Esophagus muscularis mucosa (tissue), 4 donors: ENCODE data around the gene PGAP1. TPM values are rescaled to one million over a fixed set of nuclear protein-coding genes. Genes with fewer than 3 reads are reported as not detected.

ENCODE experiments used
- DNase-seq: peaks from one replicate; pipeline ENCODE4 v3.0.0-alpha.2; 2017; ENCODE audit errors: extremely low spot score
- H3K27ac ChIP-seq, 4 donors: fragments of 200-600 bp; sonication (generic); replicated peaks in 1 of 4; 1 replicate in 3 of 4; 2 replicates in 1 of 4; pipeline ENCODE4 v1.5.1; 2016 to 2019; ENCODE audit warnings: mild to moderate bottlenecking in 1 of 4
- H3K27me3 ChIP-seq, 4 donors: fragments of 200-600 bp; sonication (generic); one replicate each; pipeline versions ENCODE4 v1.5.1 to v1.6.0; 2016 to 2019
- H3K36me3 ChIP-seq, 4 donors: fragments of 200-600 bp; sonication (generic); one replicate each; pipeline ENCODE4 v1.5.1; 2016 to 2019
- H3K4me1 ChIP-seq, 4 donors: fragments of 200-600 bp; sonication (generic); one replicate each; pipeline ENCODE4 v1.5.1; 2016 to 2019
- H3K4me3 ChIP-seq, 4 donors: fragments of 200-600 bp; sonication (generic); 1 replicate in 2 of 4; 2 replicates in 2 of 4; pipeline ENCODE4 v1.5.1; 2016 to 2019; ENCODE audit warnings: mild to moderate bottlenecking in 4 of 4, moderate library complexity in 1 of 4
- H3K9me3 ChIP-seq, 4 donors: fragments of 200-600 bp; sonication (generic); 1 replicate in 3 of 4; 2 replicates in 1 of 4; pipeline ENCODE4 v1.5.1; 2016 to 2019
- EP300 ChIP-seq: sonication (generic); formaldehyde crosslinking; IDR thresholded peaks from one replicate; pipeline ENCODE4 v1.6.1; 2017; ENCODE audit warnings: antibody characterized with exemption
- POLR2A ChIP-seq: fragments of 450-650 bp; IDR thresholded peaks from one replicate; pipeline ENCODE4 v1.6.1; 2017; ENCODE audit warnings: antibody characterized with exemption, moderate library complexity, mild to moderate bottlenecking, low read depth
- POLR2AphosphoS5 ChIP-seq, 2 donors: sonication (generic); formaldehyde crosslinking; IDR thresholded peaks; one replicate each; pipeline ENCODE4 v1.6.1; 2017; ENCODE audit warnings: antibody characterized with exemption in 2 of 2
- WGBS: methylation state at CpG from one replicate; pipeline ENCODE4 v1.1.5; 2018; 5-methylcytosine and 5-hydroxymethylcytosine counted together
- intact Hi-C: fragments of 100-400 bp; cut with DNase I; formaldehyde crosslinking; loops from one replicate; pipeline ENCODE4 v1.15.1; 2023
- total RNA-seq, 4 donors: library from RNA; depleted of rRNA; stranded (reverse); fragments of >200 nt; gene quantifications; one replicate each; pipeline versions ENCODE4 v1.1.0 to v1.2.1, GENCODE V29; 2016
- TF ChIP-seq, protein P1 (sequence below), 3 experiments: fragments of 200-600 bp in 2 of 3; fragments of 450-650 bp in 1 of 3; sonication (generic) in 2 of 3; IDR thresholded peaks; one replicate each; pipeline ENCODE4 v1.5.1; 2017 to 2019; ENCODE audit warnings: antibody characterized with exemption in 3 of 3, mild to moderate bottlenecking in 2 of 3, moderate library complexity in 1 of 3

PGAP1 gene
- total RNA-seq, 4 donors from 2014 or later: 3.7 to 7.5 (median 5.6) TPM

DNA sequence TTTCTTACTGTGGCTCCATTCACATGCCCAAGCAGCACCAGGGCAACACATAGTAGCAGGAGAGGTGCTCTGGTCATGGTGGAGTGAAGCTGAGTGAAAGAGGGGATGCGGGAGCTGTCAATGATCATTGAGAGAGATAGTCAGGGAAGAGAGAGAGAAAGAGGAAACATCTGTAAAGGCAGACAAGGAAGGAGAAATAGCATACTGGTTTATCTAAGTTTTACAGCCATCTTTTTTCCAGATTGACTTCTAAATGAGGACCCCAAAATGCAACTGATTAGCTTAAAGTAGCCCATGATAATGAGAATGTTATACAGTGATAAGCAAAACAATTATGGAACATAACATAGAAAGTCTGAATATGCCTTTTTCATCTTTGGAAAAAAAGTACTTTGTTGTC is 117.2 kb downstream of the PGAP1 start, which contains the start of gene C2orf66:
TSS of gene C2orf66 (minus strand) at position 96 of the 400 bp plus-strand sequence. CDS start at position 77, 19 bp downstream.
- intact Hi-C loops: no loop called here
- 80% methylated on average over 1 of the region's 1 CpG for WGBS

DNA sequence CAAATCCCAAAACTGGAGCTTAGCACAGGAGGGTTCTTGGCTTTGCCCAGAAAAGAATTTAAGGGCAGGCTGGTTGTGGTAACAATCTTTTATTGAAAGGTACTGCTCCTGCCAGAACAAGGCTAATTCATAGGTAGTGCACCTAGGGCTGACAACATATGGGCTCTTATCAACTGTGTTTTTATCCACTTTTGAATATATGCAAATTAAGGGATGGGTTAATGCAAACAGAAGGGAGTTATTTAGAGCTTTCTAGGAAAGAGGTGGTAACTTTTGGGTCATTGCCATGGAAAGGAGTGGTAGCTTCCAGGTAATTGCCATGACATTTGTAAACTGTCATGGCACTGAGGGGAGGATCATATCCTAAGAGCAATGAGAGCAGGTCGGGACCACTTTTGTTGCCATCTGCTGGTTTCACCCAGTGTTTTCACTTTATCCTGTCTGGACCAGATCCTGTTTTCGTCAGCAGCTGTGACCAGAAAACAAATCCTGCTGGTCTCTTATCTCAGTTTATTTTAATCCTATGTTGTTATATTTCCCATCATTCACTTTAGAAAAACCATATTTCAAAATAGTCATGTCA is 118.3 kb downstream of the PGAP1 start:
- Histone ChIP-seq H3K27ac (no peak overlapping the region), H3K9me3 (no peaks in the 10 kb centered on the region), H3K27me3 (peaks cover 0 to 8% (median 0%) of the 10 kb centered on the region in 4 donors), H3K36me3 (no peaks in the 10 kb centered on the region), H3K4me1 (no peaks in the 10 kb centered on the region), H3K4me3 (no peak overlapping the region)
- WGBS: 52% methylated on average over 2 of the region's 2 CpGs
- no peak for TF ChIP-seq POLR2AphosphoS5 (IDR thresholded peaks at IDR 0.05)
- TF ChIP-seq EP300: no peak
- TF ChIP-seq POLR2A: no peak
- TF ChIP-seq, protein P1, sequence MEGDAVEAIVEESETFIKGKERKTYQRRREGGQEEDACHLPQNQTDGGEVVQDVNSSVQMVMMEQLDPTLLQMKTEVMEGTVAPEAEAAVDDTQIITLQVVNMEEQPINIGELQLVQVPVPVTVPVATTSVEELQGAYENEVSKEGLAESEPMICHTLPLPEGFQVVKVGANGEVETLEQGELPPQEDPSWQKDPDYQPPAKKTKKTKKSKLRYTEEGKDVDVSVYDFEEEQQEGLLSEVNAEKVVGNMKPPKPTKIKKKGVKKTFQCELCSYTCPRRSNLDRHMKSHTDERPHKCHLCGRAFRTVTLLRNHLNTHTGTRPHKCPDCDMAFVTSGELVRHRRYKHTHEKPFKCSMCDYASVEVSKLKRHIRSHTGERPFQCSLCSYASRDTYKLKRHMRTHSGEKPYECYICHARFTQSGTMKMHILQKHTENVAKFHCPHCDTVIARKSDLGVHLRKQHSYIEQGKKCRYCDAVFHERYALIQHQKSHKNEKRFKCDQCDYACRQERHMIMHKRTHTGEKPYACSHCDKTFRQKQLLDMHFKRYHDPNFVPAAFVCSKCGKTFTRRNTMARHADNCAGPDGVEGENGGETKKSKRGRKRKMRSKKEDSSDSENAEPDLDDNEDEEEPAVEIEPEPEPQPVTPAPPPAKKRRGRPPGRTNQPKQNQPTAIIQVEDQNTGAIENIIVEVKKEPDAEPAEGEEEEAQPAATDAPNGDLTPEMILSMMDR (IDR thresholded peaks at IDR 0.05): no peak
- intact Hi-C loops: no loop called here
- no peak for DNase-seq

More for the DNA sequence above, 117.2 kb downstream of the PGAP1 start, which contains the start of gene C2orf66:
- Histone ChIP-seq H3K36me3 (no peaks in the 10 kb centered on the region), H3K27ac (no peak within 1 kb of the TSS), H3K4me1 (no peaks in the 10 kb centered on the region), H3K4me3 (no peak within 1 kb of the TSS), H3K9me3 (no peaks in the 10 kb centered on the region), H3K27me3 (no peaks in the 10 kb centered on the region)
- no peak for DNase-seq
- TF ChIP-seq POLR2A (no peak), EP300 (no peak), POLR2AphosphoS5 (IDR thresholded peaks at IDR 0.05) (no peak)
- TF ChIP-seq, protein P1 (IDR thresholded peaks at IDR 0.05): no peak

DNA sequence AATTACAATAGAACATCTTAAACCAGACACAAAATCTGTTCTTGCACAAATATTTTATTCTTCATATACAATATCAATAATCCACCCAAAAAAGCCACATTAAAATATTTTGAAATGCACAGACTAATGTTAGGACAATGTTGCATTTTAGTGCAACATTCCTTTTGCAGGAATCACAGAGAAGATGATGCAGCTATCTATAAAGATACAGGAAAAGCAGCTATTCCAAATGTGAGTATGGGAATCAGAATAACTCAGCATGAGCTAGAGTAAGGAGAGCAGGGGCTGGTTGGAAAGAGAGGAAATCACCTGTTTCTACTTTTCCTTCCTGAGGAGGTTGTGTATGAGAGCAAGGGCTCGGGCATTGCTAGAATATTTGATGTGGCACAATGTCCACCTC is 122.1 kb downstream of the PGAP1 start:
- H3K4me3 ChIP-seq: no peak overlapping the region
- peaks cover 0 to 8% (median 6%) of the 10 kb centered on the region in 4 donors for H3K4me1 ChIP-seq
- 87% methylated on average over 1 of the region's 1 CpG for WGBS
- no peak for DNase-seq
- H3K27ac ChIP-seq: no peak overlapping the region
- H3K36me3 ChIP-seq: no peaks in the 10 kb centered on the region
- H3K9me3 ChIP-seq: no peaks in the 10 kb centered on the region
- TF ChIP-seq POLR2AphosphoS5 (IDR thresholded peaks at IDR 0.05) (no peak), EP300 (no peak), POLR2A (no peak)
- TF ChIP-seq, protein P1 (IDR thresholded peaks at IDR 0.05): no peak
- peaks cover 0 to 17% (median 0%) of the 10 kb centered on the region in 4 donors for H3K27me3 ChIP-seq
- intact Hi-C loops: no loop called here

DNA sequence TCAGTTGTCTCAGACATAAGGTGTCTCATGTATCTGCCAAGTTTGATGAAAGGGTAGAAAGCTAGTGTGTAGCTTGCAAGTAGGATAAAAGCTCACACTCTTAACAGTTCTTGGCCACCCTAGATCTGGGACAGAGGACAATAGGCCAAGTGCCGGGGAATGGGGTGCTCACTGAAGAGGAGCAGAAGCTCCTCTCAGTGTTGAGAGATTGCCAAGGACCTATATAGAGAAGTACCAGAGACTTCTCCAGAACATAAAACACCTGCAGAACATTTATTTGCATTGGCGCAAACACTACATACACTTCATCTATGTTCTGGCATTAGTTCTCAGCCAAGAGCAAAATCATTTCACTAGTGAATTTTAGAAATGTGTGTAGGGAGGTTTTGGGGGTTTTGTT is 124.1 kb downstream of the PGAP1 start:
- intact Hi-C loops: no loop called here
- Histone ChIP-seq H3K4me3 (no peak overlapping the region), H3K27me3 (peaks cover 0 to 17% (median 0%) of the 10 kb centered on the region in 4 donors), H3K9me3 (no peaks in the 10 kb centered on the region), H3K4me1 (peaks cover 14 to 24% (median 20%) of the 10 kb centered on the region in 4 donors), H3K36me3 (peaks cover 0 to 4% (median 0%) of the 10 kb centered on the region in 4 donors), H3K27ac (no peak overlapping the region)
- TF ChIP-seq, protein P1 (IDR thresholded peaks at IDR 0.05): no peak
- TF ChIP-seq POLR2A: no peak
- TF ChIP-seq EP300: no peak
- TF ChIP-seq POLR2AphosphoS5 (IDR thresholded peaks at IDR 0.05): no peak
- DNase-seq: no peak
- WGBS: 58% methylated on average over 2 of the region's 2 CpGs
